Endometrial microvascular endothelial cells (primary cell): ENCODE measurements around the gene EGFL8. TPM values are rescaled to one million over a fixed set of nuclear protein-coding genes. Genes with fewer than 3 reads are reported as not detected.
"Not testable (repeated sequence)": the region's sequence is repeated elsewhere in the genome, so short reads cannot be mapped to it uniquely, and the experiment has no call there.

Experiments
- in situ Hi-C: cut with HindIII; loops from 2 replicates; pipeline ENCODE4 v1.10.0; 2017; ENCODE audit warnings: low sequenced_read_pairs, low pct_unique_long_range_greater_than_20kb; ENCODE audit errors: inconsistent ontology term
- total RNA-seq: library from RNA; depleted of rRNA; stranded (reverse); fragments of >200 nt; gene quantifications from one replicate; pipeline ENCODE4 v1.2.3, GENCODE V29; 2015; ENCODE audit errors: inconsistent ontology term

EGFL8 gene
- total RNA-seq, 1 donor from 2014 or later: 6.6 TPM

- in situ Hi-C loops: no loop called here
These were observed 25.9 kb downstream of the EGFL8 start, which contains the start of gene PBX2 for GRCh38 chr6:32190054-32190851. TSS of gene PBX2 (minus strand) at chr6:32190202. CDS start at chr6:32189915, 287 bp downstream.

- in situ Hi-C loops: no loop called here
These were observed 26.7 kb downstream of the EGFL8 start for GRCh38 chr6:32190911-32191677.

GRCh38 chr6:32191696-32192607 is 27.6 kb downstream of the EGFL8 start:
- in situ Hi-C loops: no loop called here

GRCh38 chr6:32192608-32193039 is 28.2 kb downstream of the EGFL8 start, which contains the start of gene GPSM3:
TSS of gene GPSM3 (minus strand) at chr6:32192643. CDS start at chr6:32192513, 130 bp downstream.
- in situ Hi-C loops: no loop called here

GRCh38 chr6:32193096-32193495 is 28.7 kb downstream of the EGFL8 start:
- in situ Hi-C loops: not testable (repeated sequence)

GRCh38 chr6:32194388-32194787 is 30.0 kb downstream of the EGFL8 start:
- in situ Hi-C loops: no loop called here

GRCh38 chr6:32194825-32195651 is 30.6 kb downstream of the EGFL8 start:
- in situ Hi-C loops: no loop called here

- in situ Hi-C loops: no loop called here
These were observed 31.2 kb downstream of the EGFL8 start for GRCh38 chr6:32195652-32195901.

- in situ Hi-C loops: no loop called here
These were observed 31.7 kb downstream of the EGFL8 start for GRCh38 chr6:32195902-32196681.

- in situ Hi-C loops: no loop called here
These were observed 32.6 kb downstream of the EGFL8 start for GRCh38 chr6:32196682-32197616.

- in situ Hi-C loops: no loop called here
These were observed 33.9 kb downstream of the EGFL8 start for GRCh38 chr6:32198345-32198696.

- in situ Hi-C loops: no loop called here
These were observed 34.5 kb downstream of the EGFL8 start for GRCh38 chr6:32198866-32199265.

GRCh38 chr6:32200711-32201475 is 36.5 kb downstream of the EGFL8 start:
- in situ Hi-C loops: no loop called here

GRCh38 chr6:32202186-32202585 is 37.8 kb downstream of the EGFL8 start:
- in situ Hi-C loops: no loop called here

GRCh38 chr6:32203426-32204267 is 39.3 kb downstream of the EGFL8 start:
- in situ Hi-C loops: no loop called here
